RCC 7860 (cell line): ENCODE data around the gene ZNF524.
"Not testable (repeated sequence)": the region's sequence is repeated elsewhere in the genome, so short reads cannot be mapped to it uniquely, and the experiment has no call there.

Experiments used
- DNase-seq: peaks from one replicate; pipeline ENCODE4 v3.0.0-alpha.2; 2015; ENCODE audit warnings: low spot score
- FAIRE-seq: peaks from 2 replicates; lab custom pipeline; 2012; peaks lifted over from hg19 to GRCh38; lab: Jason Lieb, UNC

The ZNF524 gene, protein sequence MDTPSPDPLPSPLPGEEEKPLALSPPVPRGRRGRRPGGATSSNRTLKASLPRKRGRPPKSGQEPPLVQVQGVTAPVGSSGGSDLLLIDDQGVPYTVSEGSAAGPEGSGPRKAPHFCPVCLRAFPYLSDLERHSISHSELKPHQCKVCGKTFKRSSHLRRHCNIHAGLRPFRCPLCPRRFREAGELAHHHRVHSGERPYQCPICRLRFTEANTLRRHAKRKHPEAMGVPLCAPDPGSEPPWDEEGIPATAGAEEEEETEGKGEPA

GRCh38 chr19:55599842-55600661 is at the start of gene ZNF524:
Gene ZNF524, plus strand, starts transcription at chr19:55600288. Its CDS starts 1,825 bp downstream, at chr19:55602113.
- DNase-seq (peak; percentile 51), FAIRE-seq (no peak)

DNA sequence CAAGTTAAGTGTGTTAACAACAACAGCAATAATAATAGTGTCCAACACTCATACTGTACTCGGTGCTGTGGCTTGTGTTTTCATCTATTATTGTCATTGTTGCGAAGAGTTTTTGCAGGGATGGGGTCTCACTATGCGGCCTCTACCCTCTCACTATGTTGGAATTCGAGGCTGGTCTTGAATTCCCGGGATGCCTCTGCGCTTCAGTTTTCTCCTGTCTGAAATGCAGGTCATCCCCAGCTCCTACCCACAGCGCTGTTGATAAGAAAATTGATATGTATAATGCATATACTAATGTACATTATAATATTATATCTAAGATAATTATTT is 49.8 kb upstream of the ZNF524 start:
- DNase-seq (no peak), FAIRE-seq (no peak)

GRCh38 chr19:55552206-55552605 is 47.9 kb upstream of the ZNF524 start:
- no peak for FAIRE-seq

DNA sequence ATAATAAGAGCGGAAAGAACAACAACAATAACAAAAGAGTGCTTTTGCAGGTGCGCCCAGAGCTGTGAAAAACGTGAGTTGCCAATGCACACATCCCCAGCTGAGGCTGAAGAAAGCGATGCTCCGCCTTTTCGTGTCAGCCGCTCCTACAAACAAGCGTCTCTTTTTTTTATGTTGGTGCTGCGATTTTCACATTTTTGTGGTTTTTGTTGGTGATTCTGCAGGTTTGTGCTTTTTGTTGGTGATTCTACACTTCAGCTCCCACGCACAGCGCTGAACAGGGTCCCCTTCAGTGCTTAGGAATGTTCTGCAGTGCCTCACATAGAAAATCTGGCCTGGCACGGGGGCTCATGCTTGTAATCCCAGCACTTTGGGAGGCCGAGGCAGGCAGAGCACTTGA is 47.5 kb upstream of the ZNF524 start:
- peak; percentile 12 for DNase-seq
- FAIRE-seq = no peak

More at GRCh38 chr19:55552206-55552605, 47.9 kb upstream of the ZNF524 start:
- no peak for DNase-seq

- FAIRE-seq = no peak
- DNase-seq = no peak
Observed at GRCh38 chr19:55553217-55554182, 46.6 kb upstream of the ZNF524 start.

GRCh38 chr19:55554302-55554701 is 45.8 kb upstream of the ZNF524 start:
- no peak for DNase-seq
- FAIRE-seq = no peak

- no peak for DNase-seq
- FAIRE-seq = no peak
Observed at GRCh38 chr19:55554741-55555152, 45.3 kb upstream of the ZNF524 start.

DNA sequence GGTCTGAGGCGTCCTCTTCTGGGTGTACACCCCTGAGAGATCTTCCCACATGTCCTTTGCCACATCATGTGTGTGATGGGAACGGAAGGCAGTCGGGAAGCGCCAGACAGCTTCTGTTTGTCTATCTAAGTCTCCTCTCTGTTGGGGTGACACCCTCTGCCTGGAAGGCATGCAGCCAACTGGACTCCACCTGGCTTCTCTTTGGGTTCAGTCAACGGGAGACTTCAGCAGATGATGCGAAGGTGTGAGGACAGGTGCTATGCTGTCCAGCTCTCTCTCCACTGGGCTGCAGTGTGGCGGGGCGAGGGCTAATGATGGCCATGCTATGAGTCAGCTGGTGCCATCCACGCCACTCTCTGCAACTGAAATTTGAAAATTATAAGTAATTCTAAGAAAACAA is 40.4 kb upstream of the ZNF524 start:
- no peak for FAIRE-seq
- DNase-seq = no peak

GRCh38 chr19:55563261-55563690 is 36.8 kb upstream of the ZNF524 start:
- no peak for DNase-seq
- no peak for FAIRE-seq

DNA sequence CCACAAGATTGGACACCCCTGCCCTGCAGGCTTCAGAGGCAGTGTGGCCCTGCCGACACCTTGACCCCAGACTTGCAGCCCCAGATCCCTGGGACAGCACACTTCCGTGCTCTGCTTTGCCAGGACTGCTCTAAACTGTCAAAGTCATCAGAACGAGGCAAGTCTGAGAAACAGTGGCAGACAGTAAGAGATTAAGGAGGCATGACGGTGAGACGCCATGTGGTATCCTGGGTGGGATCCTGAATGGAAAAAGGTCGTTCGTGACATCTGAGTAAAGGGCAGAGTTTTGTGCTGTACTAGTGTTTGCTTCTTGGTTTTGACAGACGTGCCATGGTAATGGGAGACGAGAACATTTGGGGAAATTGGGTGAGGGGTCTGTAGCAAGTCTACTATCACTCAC is 33.3 kb upstream of the ZNF524 start:
- DNase-seq (no peak), FAIRE-seq (no peak)

DNA sequence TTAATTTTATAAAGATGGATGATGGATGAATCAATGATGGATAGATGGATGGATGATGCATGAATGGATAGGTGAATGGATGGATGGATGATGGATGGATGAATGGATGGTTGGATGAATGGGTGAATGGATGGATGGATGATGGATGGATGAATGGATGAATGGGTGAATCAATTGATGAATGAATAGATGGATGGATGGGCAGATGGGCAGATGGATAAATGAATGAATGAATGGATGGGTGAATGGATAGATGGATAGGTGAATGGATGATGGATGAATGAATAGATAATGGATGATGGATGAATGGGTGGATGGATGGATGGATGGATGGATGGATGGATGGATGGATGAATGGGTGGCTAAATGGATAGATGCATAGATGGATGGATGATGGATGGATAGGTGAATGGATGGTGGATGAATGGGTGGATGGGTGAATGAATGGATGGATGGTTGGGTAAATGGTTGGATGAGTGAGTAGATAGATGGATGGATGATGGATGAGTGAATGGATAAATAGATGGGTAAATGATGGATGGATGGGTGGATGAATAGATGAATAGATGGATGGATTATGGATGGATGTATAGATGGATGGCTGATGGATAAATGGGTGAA is 32.3 kb upstream of the ZNF524 start:
- FAIRE-seq (no peak), DNase-seq (no peak)

- DNase-seq, FAIRE-seq: not testable (repeated sequence)
Observed at GRCh38 chr19:55569477-55569876, 30.6 kb upstream of the ZNF524 start.

DNA sequence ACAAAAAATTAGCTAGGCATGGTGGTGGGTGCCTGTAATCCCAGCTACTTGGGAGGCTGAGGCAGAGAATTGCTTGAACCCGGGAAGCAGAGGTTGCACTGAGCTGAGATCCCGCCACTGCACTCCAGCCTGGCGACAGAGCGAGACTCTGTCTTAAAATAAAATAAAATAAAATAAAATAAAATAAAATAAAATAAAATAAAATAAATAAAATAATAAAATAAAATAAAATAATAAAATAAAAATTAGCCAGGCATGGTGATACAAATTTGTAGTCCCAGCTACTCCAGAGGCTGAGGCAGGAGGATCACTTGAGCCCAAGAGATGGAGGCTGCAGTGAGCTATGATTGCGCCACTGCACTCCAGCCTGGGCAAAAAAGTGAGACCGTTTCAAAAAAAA is 26.2 kb upstream of the ZNF524 start:
- DNase-seq, FAIRE-seq: not testable (repeated sequence)

GRCh38 chr19:55576746-55577145 is 23.3 kb upstream of the ZNF524 start:
- no peak for FAIRE-seq
- DNase-seq = no peak

GRCh38 chr19:55578031-55578760 is 21.9 kb upstream of the ZNF524 start:
- FAIRE-seq (no peak), DNase-seq (no peak)

- DNase-seq = no peak
- no peak for FAIRE-seq
Observed at GRCh38 chr19:55578761-55579747, 21.0 kb upstream of the ZNF524 start.

GRCh38 chr19:55579766-55580621 is 20.1 kb upstream of the ZNF524 start:
- FAIRE-seq = no peak
- no peak for DNase-seq

DNA sequence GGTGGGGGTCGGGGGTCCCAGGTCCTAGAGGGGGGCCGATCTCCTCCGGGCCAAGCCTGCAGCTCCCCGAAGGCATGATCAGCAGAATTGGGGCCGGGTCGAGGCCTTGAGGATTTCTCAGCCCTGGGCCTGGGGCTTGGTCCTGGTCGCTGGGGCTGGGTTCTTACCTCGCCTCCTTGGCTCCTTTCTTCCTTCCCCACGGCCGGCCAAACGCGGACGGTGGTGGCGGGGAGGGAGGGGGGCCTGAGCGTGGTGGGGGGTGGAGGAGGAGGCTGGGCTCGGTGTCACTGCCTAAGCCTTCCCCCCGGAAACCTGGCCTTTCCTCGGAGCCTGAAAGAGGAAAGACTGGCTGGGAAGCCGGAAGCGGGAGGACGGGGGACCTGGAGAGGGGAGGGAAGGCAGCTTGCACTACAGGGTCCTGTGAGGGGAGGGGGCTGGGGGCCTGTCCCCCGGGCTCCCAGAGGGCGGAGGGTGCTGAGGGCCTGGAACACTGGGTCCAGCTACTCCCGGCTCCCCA is 19.4 kb upstream of the ZNF524 start, which contains the start of gene ZNF579:
Gene ZNF579, minus strand, starts transcription at position 221 of the 517 bp plus-strand sequence. CDS start 1,209 bp downstream, outside the sequence.
- DNase-seq = peak; percentile 50
- FAIRE-seq = no peak
